ENCODE measurements around the gene C5orf24.

DNA sequence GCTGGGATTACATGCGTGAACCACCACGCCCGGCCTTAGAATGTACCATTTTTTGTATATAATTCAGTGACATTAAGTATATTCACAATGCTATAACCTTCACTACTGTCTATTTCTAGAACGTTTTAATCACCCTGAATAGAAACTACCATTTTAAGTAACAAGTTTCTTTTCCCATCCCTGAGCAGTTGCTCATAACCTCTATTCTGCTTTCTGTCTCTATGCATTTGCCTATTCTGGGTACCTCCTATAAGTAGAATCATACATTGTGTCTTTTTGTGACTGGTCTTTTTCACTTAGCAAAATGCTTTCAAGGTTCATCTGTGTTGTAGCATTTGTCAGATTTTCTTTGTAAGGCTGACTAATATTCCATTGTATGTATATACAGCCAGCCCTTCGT is 47.3 kb upstream of the C5orf24 start:
- TF ChIP-seq CTCF (IDR thresholded peaks at IDR 0.05), result no peak
- no peak for TF ChIP-seq POLR2A (IDR thresholded peaks at IDR 0.05)
